K562 (cell line): ENCODE results near the gene ZBTB46. TPM values are rescaled to one million over a fixed set of nuclear protein-coding genes. Genes with fewer than 3 reads are reported as not detected.

Experiments
- ATAC-seq: fragments of 200-7000 bp; cut with Tn5 transposase; 3 replicates; pipeline ENCODE4 v1.9.1; 2020; ENCODE audit warnings: moderate library complexity
- BruUV-seq: library from RNA; stranded (reverse); fragments of 400-500 nt; replicated peaks from 2 replicates; lab custom pipeline; 2021; lab: Mats Ljungman, UMichigan
- CTCF ChIA-PET: fragments of 300-600 bp; formaldehyde crosslinking; extraction: SDS; loops from one replicate; lab custom pipeline; 2021; ENCODE audit warnings: low intra/inter-chr PET ratio; lab: Yijun Ruan, JAX
- POLR2A ChIA-PET: fragments of 300-600, 350-650 bp; sonication (Branson Sonifier 250); formaldehyde crosslinking; extraction: SDS; loops from one replicate; lab custom pipeline; 2021; ENCODE audit warnings: antibody characterized with exemption, inconsistent platforms; lab: Yijun Ruan, JAX
- DNase-seq, 4 experiments: peaks; one replicate each; pipeline versions ENCODE4 v3.0.0 to v3.0.0-alpha.2; 2011 to 2018; ENCODE audit warnings: low spot score in 3 of 4, mixed read lengths in 3 of 4; ENCODE audit errors: extremely low read depth in 1 of 4
- FAIRE-seq: peaks from 2 replicates; lab custom pipeline; 2011; peaks lifted over from hg19 to GRCh38; lab: Jason Lieb, UNC
- H2AFZ ChIP-seq: 2 replicates; pipeline ENCODE4 v1.6.0; 2011; ENCODE audit warnings: low read depth, low read length, control low read depth, inconsistent platforms
- H3K27ac ChIP-seq: fragments of 200-600 bp; 3 replicates; pipeline ENCODE4 v1.8.0; 2011; ENCODE audit warnings: low read depth, mild to moderate bottlenecking, control low read depth, inconsistent platforms, low read length, moderate library complexity, mixed read lengths; ENCODE audit errors: extremely low read depth
- H3K27me3 ChIP-seq, 2 experiments: fragments of 300-600 bp in 1 of 2; 2 replicates in 1 of 2; 3 replicates in 1 of 2; pipeline versions ENCODE4 v1.6.0 to v1.8.0; 2011; ENCODE audit warnings: inconsistent platforms in 2 of 2, low read length in 2 of 2, mild to moderate bottlenecking in 1 of 2, mixed read lengths in 1 of 2, moderate library complexity in 1 of 2; ENCODE audit not compliant: control insufficient read depth in 2 of 2, insufficient read depth in 2 of 2
- H3K36me3 ChIP-seq: fragments of 300-600 bp; 3 replicates; pipeline ENCODE4 v1.8.0; 2011; ENCODE audit warnings: mild to moderate bottlenecking, low read length, inconsistent platforms; ENCODE audit not compliant: control insufficient read depth, insufficient read depth
- H3K4me1 ChIP-seq, 2 experiments: fragments of 200-600 bp in 1 of 2; replicated peaks in 1 of 2; 2 replicates in 1 of 2; 3 replicates in 1 of 2; pipeline versions ENCODE4 v1.5.1 to v1.8.0; 2011; ENCODE audit warnings: inconsistent platforms in 2 of 2, low read length in 2 of 2, mild to moderate bottlenecking in 1 of 2, mixed read lengths in 1 of 2, moderate library complexity in 1 of 2; ENCODE audit not compliant: control insufficient read depth in 2 of 2, insufficient read depth in 2 of 2
- H3K4me2 ChIP-seq: 2 replicates; pipeline ENCODE4 v1.6.1; 2011; ENCODE audit warnings: low read length, control low read depth, inconsistent platforms, mixed read lengths; ENCODE audit not compliant: insufficient read depth
- H3K4me3 ChIP-seq: fragments of 200-600 bp; sonication (generic), shearing (Covaris generic); 2 replicates; pipeline ENCODE4 v1.5.1; 2016; ENCODE audit warnings: control low read depth, inconsistent platforms
- H3K79me2 ChIP-seq: fragments of 200-600 bp; 3 replicates; pipeline ENCODE4 v1.8.0; 2011; ENCODE audit warnings: low read length, inconsistent platforms; ENCODE audit not compliant: control insufficient read depth, insufficient read depth
- H3K9ac ChIP-seq, 2 experiments: 2 replicates each; pipeline versions ENCODE4 v1.6.0 to v1.6.1; 2011; ENCODE audit warnings: low read depth in 2 of 2, low read length in 2 of 2, control low read depth in 1 of 2, inconsistent platforms in 1 of 2, mild to moderate bottlenecking in 1 of 2, mixed read lengths in 1 of 2; ENCODE audit not compliant: insufficient read depth in 1 of 2
- H3K9me1 ChIP-seq: one replicate; pipeline ENCODE4 v1.6.0; 2011; ENCODE audit warnings: inconsistent platforms, mild to moderate bottlenecking, low read length, moderate library complexity; ENCODE audit not compliant: control insufficient read depth, insufficient read depth
- H3K9me3 ChIP-seq: replicated peaks from 2 replicates; pipeline ENCODE4 v1.5.1; 2011; ENCODE audit warnings: low read depth, low read length, inconsistent platforms; ENCODE audit not compliant: control insufficient read depth, insufficient read depth
- H4K20me1 ChIP-seq: replicated peaks from 2 replicates; pipeline ENCODE4 v1.6.1; 2011; ENCODE audit warnings: low read length, inconsistent platforms, mixed read lengths; ENCODE audit not compliant: control insufficient read depth, insufficient read depth
- BHLHE40 ChIP-seq: IDR thresholded peaks from 2 replicates; pipeline ENCODE4 v1.6.1; 2011; ENCODE audit warnings: low read length, improper control_type of control experiment
- ETV6 ChIP-seq, 3 experiments: fragments of 150-350 bp in 1 of 3; sonication (generic) in 1 of 3; formaldehyde crosslinking in 1 of 3; IDR thresholded peaks; 2 replicates each; pipeline versions ENCODE4 v1.6.1 to v1.8.0; 2014 to 2022; ENCODE audit warnings: borderline replicate concordance in 2 of 3, low read depth in 2 of 3, antibody characterized with exemption in 1 of 3, low read length in 1 of 3, mild to moderate bottlenecking in 1 of 3, missing genetic modification reagents in 1 of 3
- HSF4 ChIP-seq: fragments of 250-450 bp; sonication (Bioruptor Pico); IDR thresholded peaks from 2 replicates; pipeline ENCODE4 v2.1.2; 2022; ENCODE audit warnings: mild to moderate bottlenecking, moderate library complexity, borderline replicate concordance
- KAT2B ChIP-seq: IDR thresholded peaks from one replicate; pipeline ENCODE4 v1.6.1; 2012; ENCODE audit warnings: low read depth, mild to moderate bottlenecking, control low read depth, inconsistent platforms, low read length, moderate library complexity
- MIER1 ChIP-seq: fragments of 450-650 bp; IDR thresholded peaks from 2 replicates; pipeline ENCODE4 v1.6.1; 2016; ENCODE audit warnings: antibody characterized with exemption, mild to moderate bottlenecking, low read depth
- NFIX ChIP-seq: fragments of 250-450 bp; sonication (Bioruptor Pico); IDR thresholded peaks from 2 replicates; pipeline ENCODE4 v1.4.0; 2020; ENCODE audit warnings: low read depth, mild to moderate bottlenecking, moderate library complexity
- PYGO2 ChIP-seq: fragments of 450-650 bp; IDR thresholded peaks from 2 replicates; pipeline ENCODE4 v1.6.1; 2016; ENCODE audit warnings: mild to moderate bottlenecking, missing genetic modification characterization, moderate library complexity, missing compliant biosample characterization
- SAFB2 ChIP-seq: fragments of 200-400 bp; formaldehyde crosslinking; IDR thresholded peaks from 2 replicates; pipeline ENCODE4 v1.6.1; 2018; ENCODE audit warnings: borderline replicate concordance, low read length, low read depth, moderate library complexity; ENCODE audit not compliant: severe bottlenecking
- SRF ChIP-seq, 2 experiments: fragments of 250-450, 450-650 bp in 1 of 2; sonication (Bioruptor Pico) in 1 of 2; sonication (generic) in 1 of 2; formaldehyde crosslinking; IDR thresholded peaks; 2 replicates each; pipeline versions ENCODE4 v1.5.0 to v1.5.1; 2020 to 2022; ENCODE audit warnings: mild to moderate bottlenecking in 1 of 2, missing genetic modification reagents in 1 of 2
- ZNF184 ChIP-seq: sonication (generic); formaldehyde crosslinking; IDR thresholded peaks from 2 replicates; pipeline ENCODE4 v1.5.0; 2020; ENCODE audit warnings: missing genetic modification reagents
- ZNF3 ChIP-seq: fragments of 250-450 bp; sonication (Bioruptor Pico); IDR thresholded peaks from 2 replicates; pipeline ENCODE4 v1.5.0; 2021; ENCODE audit warnings: mild to moderate bottlenecking, moderate library complexity
- ZNF384 ChIP-seq: IDR thresholded peaks from 2 replicates; pipeline ENCODE4 v1.6.1; 2012; ENCODE audit warnings: low read depth, low read length, improper control_type of control experiment
- ZNF707 ChIP-seq: fragments of 250-450 bp; sonication (Bioruptor Pico); conservative IDR thresholded peaks from 2 replicates; pipeline ENCODE4 v1.8.0; 2022; ENCODE audit warnings: inconsistent platforms, mild to moderate bottlenecking, moderate library complexity
- WGBS: fragments of 100-300 bp; shearing (Covaris generic); methylation state at CpG from one replicate; pipeline ENCODE4 v1.1.6; 2016; ENCODE audit warnings: low coverage, mixed read lengths; ENCODE audit not compliant: insufficient coverage; ENCODE audit errors: missing lambda C conversion rate; 5-methylcytosine and 5-hydroxymethylcytosine counted together
- in situ Hi-C: fragments of 300-500 bp; cut with MboI; formaldehyde crosslinking; loops from 4 replicates; pipeline ENCODE4 v1.15.0; 2018; ENCODE audit warnings: inconsistent platforms, mixed read lengths
- intact Hi-C: fragments of 100-400 bp; cut with micrococcal nuclease; formaldehyde crosslinking; loops from 2 replicates; pipeline ENCODE4 v1.14.2; 2022
- polyA plus RNA-seq, 8 experiments: library from polyadenylated mRNA; depleted of rRNA in 4 of 8; stranded (reverse) in 5 of 8; unstranded in 3 of 8; fragments of >200 nt; fragmentation: Nextera tagmentation in 2 of 8; fragmentation: Illumina TruSeq in 1 of 8; extraction: Ambion mirVana in 2 of 8; extraction: Trizol in 1 of 8; gene quantifications; 2 replicates each; pipeline versions ENCODE4 v1.2.1 to v1.2.3, GENCODE V29; 2011 to 2014; ENCODE audit warnings: inconsistent platforms in 1 of 8, missing spikeins in 1 of 8
- total RNA-seq, 7 experiments: library from RNA; depleted of rRNA in 6 of 7; stranded (reverse); fragments of >200 nt in 6 of 7; fragmentation: Illumina TruSeq in 2 of 7; extraction: Trizol in 2 of 7; gene quantifications; 2 replicates each; pipeline versions ENCODE4 v1.2.1 to v1.2.3, GENCODE V29; 2011 to 2021; ENCODE audit warnings: low replicate concordance in 1 of 7

Gene ZBTB46
- total and polyA plus RNA-seq, 9 of the 15 experiments (the other 6 are each of a cell fraction or from before 2014, with no cell fraction given) = 0.29 to 4.1 (median 1.1) TPM

DNA sequence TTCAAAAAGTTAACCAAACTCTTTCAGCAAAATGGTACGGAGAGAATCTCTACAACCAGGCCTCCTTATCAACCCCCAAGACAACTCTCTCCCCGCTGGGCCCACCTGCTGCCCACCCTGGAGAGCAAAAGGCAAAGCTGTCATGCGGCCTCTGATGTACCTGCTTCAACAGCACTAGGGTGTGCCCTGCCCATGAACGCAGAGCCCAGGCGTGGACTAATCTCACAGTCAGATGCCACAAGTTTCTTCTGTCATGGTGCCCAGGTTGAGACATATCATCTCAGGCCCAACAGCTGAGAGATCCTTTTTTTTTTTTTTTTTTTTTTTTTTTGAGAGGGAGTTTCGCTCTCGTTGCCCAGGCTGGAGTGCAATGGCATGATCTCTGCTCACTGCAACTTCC is 65.2 kb downstream of the ZBTB46 start (continued):
- TF ChIP-seq ETV6 (IDR thresholded peaks at IDR 0.05; ENCODE audit: borderline replicate concordance in 1 of 2, low read depth in 2 of 2, low read length in 1 of 2) (no peak), ETV6 (CRISPR knock-in tag; IDR thresholded peaks at IDR 0.05; ENCODE audit: borderline replicate concordance) (no peak), MIER1 (no peak), BHLHE40 (no peak), SRF (CRISPR knock-in tag; IDR thresholded peaks at IDR 0.05) (no peak), HSF4 (CRISPR knock-in tag) (no peak), PYGO2 (tag) (no peak)

- Histone ChIP-seq H3K79me2 (no peaks in the 10 kb centered on the region), H3K9me1 (no peaks in the 10 kb centered on the region), H3K4me2 (no peak overlapping the region), H2AFZ (no peak overlapping the region), H3K27ac (no peak overlapping the region), H3K36me3 (no peaks in the 10 kb centered on the region), H3K4me1 (peaks cover 5 to 34% of the 10 kb centered on the region in 2 experiments; a peak in 3 of 5 replicates), H3K9ac (0 out of 4 replicates have a peak overlapping the region, but pooled peaks of 1 of the 2 experiments have one; percentile 26), H3K27me3 (peaks cover 0 to 9% of the 10 kb centered on the region in 2 experiments; a peak in 2 of 5 replicates), H4K20me1 (no peaks in the 10 kb centered on the region), H3K4me3 (no peak overlapping the region), H3K9me3 (no peaks in the 10 kb centered on the region)
- 43% methylated on average over 15 of the region's 16 CpGs for WGBS
- POLR2A ChIA-PET = no interaction called here
- CTCF ChIA-PET = no interaction called here
- intact Hi-C loops (no loop called here), in situ Hi-C loops (no loop called here)
- no TSS peak for BruUV-seq
- DNase-seq (no peak), ATAC-seq (no peak), FAIRE-seq (no peak)
- TF ChIP-seq KAT2B (no peak), ZNF384 (no peak), NFIX (CRISPR knock-in tag) (no peak), SAFB2 (no peak), ZNF707 (CRISPR knock-in tag) (no peak), ZNF3 (no peak), ZNF184 (CRISPR knock-in tag) (no peak)
Observed at GRCh38 chr20:63765082-63765873, 65.8 kb downstream of the ZBTB46 start.
